Measurements from ENCODE around the gene ZNF768.

ZNF768 gene

DNA sequence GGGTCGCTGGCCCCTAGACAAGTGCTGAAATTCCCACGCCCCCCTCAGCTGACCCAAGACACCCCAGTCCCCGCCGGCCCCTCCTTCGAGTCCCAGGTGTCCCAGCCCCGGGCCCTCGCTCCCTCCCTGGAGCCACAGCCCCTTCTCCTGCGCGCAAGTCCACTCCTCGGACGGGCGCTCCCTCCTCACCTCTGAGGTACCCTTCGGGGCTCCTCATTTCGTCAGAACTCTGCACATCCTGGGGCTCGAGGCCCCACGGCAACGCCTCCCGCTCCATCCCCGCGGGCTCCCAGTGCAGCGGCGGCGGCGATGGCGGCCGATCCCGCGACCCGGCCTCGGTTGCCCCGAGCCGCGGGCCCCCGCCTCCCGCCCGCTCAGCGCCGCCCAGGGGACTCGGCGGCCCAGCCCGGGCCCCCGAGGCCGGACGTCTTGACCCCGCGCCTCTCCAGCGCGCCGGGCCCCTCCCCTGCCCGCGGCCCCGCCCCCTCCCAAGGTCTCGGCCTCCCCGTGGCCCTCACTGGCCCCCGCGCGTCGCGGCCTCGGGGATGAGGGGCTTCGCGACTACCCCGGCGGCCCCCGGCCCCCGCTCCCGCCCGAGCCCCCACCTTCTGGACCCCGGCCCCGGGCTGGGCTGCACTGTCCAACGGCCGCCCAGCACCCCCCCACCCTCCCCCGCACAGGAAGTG, at the start of gene ZNF768:
TSS of gene ZNF768 (minus strand) at position 430 of the 686 bp plus-strand sequence. CDS start at position 277, 153 bp downstream.
- Mint-ChIP-seq H3K27me3 (no peaks in the 10 kb centered on the region), H3K4me3 (peak within 1 kb of the TSS; percentile 94), H3K9me3 (no peaks in the 10 kb centered on the region), H3K4me1 (peaks cover 34% of the 10 kb centered on the region), H3K27ac (peak within 1 kb of the TSS; percentile 77), H3K36me3 (peaks cover 15% of the 10 kb centered on the region)
- ATAC-seq: peak; percentile 64

GRCh38 chr16:30574678-30575077, 48.3 kb upstream of the ZNF768 start:
- ATAC-seq: no peak
- peak overlapping the region; percentile 26 for H3K27ac Mint-ChIP-seq
- H3K9me3 Mint-ChIP-seq: no peaks in the 10 kb centered on the region
- H3K4me3 Mint-ChIP-seq: no peak overlapping the region
- H3K27me3 Mint-ChIP-seq: no peaks in the 10 kb centered on the region
- peaks cover 19% of the 10 kb centered on the region for H3K4me1 Mint-ChIP-seq
- H3K36me3 Mint-ChIP-seq: no peaks in the 10 kb centered on the region

GRCh38 chr16:30571445-30572322, 45.3 kb upstream of the ZNF768 start, which contains the start of gene ZNF688:
Gene ZNF688, minus strand, starts transcription at chr16:30571714. Its CDS starts 85 bp downstream, at chr16:30571629.
- H3K4me1 Mint-ChIP-seq: peaks cover 43% of the 10 kb centered on the region
- H3K4me3 Mint-ChIP-seq: peak within 1 kb of the TSS; percentile 89

GRCh38 chr16:30570636-30571444, 44.5 kb upstream of the ZNF768 start:
- H3K27me3 Mint-ChIP-seq: no peaks in the 10 kb centered on the region
- peaks cover 47% of the 10 kb centered on the region for H3K4me1 Mint-ChIP-seq
- H3K36me3 Mint-ChIP-seq: no peaks in the 10 kb centered on the region
- H3K27ac Mint-ChIP-seq: peak overlapping the region; percentile 96
- H3K4me3 Mint-ChIP-seq: peak overlapping the region; percentile 89
- no peak for ATAC-seq
- H3K9me3 Mint-ChIP-seq: no peaks in the 10 kb centered on the region

More at GRCh38 chr16:30571445-30572322, 45.3 kb upstream of the ZNF768 start, which contains the start of gene ZNF688:
- H3K27ac Mint-ChIP-seq: peak within 1 kb of the TSS; percentile 96
- ATAC-seq: peak; percentile 95
- no peaks in the 10 kb centered on the region for H3K36me3 Mint-ChIP-seq
- no peaks in the 10 kb centered on the region for H3K9me3 Mint-ChIP-seq
- H3K27me3 Mint-ChIP-seq: no peaks in the 10 kb centered on the region

- Mint-ChIP-seq H3K4me3 (no peak overlapping the region), H3K4me1 (peaks cover 47% of the 10 kb centered on the region), H3K27ac (no peak overlapping the region), H3K9me3 (no peaks in the 10 kb centered on the region), H3K36me3 (no peaks in the 10 kb centered on the region), H3K27me3 (no peaks in the 10 kb centered on the region)
- no peak for ATAC-seq
Measured at GRCh38 chr16:30569746-30570635, 43.6 kb upstream of the ZNF768 start.

DNA sequence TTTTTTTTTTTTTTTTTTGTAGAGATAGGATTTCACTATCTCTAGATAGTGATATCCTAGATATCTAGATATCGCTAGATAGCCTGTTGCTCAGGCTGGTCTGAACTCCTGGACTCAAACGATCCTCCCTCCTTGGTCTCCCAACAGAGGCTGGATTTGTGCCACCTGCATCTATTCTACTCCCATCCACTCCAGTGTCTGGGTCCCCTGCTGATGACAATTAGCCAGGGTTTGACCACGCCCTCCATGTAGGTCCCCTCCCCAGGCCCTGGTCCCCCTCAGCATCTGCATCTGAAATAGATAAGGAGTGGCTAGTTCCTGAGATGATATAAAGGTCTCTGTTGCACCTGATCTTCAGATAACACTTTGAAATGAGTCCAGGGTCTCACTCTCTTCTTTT, 42.9 kb upstream of the ZNF768 start:
- H3K4me3 Mint-ChIP-seq: no peak overlapping the region
- H3K27me3 Mint-ChIP-seq: no peaks in the 10 kb centered on the region
- peaks cover 47% of the 10 kb centered on the region for H3K4me1 Mint-ChIP-seq
- H3K27ac Mint-ChIP-seq: peak overlapping the region; percentile 24
- no peaks in the 10 kb centered on the region for H3K36me3 Mint-ChIP-seq
- ATAC-seq: no peak
- no peaks in the 10 kb centered on the region for H3K9me3 Mint-ChIP-seq

DNA sequence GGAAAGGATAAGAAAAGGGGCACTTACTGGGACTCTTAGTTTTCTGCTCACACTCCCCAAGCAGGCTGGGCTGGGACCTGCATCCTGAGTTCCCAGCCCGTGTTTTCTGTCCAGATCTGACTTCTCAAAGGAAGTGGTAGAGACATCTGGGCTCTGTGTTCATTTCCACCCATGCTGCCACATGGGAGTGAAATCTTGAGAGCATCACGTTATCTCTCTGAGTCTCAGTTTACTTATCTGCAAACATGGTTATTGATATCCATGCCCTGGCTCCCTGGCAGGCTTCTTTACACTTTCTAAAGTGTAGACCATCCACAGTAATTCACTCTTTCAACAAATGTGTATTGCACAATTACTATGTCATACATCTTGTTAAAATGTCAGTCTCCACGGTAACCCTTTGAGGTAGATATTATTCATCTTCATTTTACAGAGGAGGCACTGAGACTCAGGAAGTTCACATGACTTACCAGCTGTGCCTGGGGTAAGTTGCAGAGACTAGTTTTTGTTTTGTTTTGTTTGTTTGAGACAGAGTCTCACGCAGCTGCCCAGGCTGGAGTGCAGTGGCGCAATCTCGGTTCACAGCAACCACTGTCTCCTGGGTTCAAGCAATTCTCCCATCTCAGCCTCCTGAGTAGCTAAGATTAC, 41.7 kb upstream of the ZNF768 start:
- Mint-ChIP-seq H3K9me3 (no peaks in the 10 kb centered on the region), H3K36me3 (no peaks in the 10 kb centered on the region), H3K27ac (peak overlapping the region; percentile 66), H3K4me3 (no peak overlapping the region), H3K27me3 (no peaks in the 10 kb centered on the region), H3K4me1 (peaks cover 42% of the 10 kb centered on the region)
- ATAC-seq: peak; percentile 35

GRCh38 chr16:30567160-30567990, 41.0 kb upstream of the ZNF768 start:
- Mint-ChIP-seq H3K4me3 (no peak overlapping the region), H3K36me3 (no peaks in the 10 kb centered on the region), H3K9me3 (no peaks in the 10 kb centered on the region), H3K27ac (peak overlapping the region; percentile 66), H3K4me1 (peaks cover 38% of the 10 kb centered on the region), H3K27me3 (no peaks in the 10 kb centered on the region)
- no peak for ATAC-seq

GRCh38 chr16:30566531-30566930, 40.2 kb upstream of the ZNF768 start:
- peak overlapping the region; percentile 66 for H3K27ac Mint-ChIP-seq
- no peaks in the 10 kb centered on the region for H3K9me3 Mint-ChIP-seq
- no peaks in the 10 kb centered on the region for H3K27me3 Mint-ChIP-seq
- ATAC-seq: no peak
- no peak overlapping the region for H3K4me3 Mint-ChIP-seq
- H3K4me1 Mint-ChIP-seq: peaks cover 37% of the 10 kb centered on the region
- no peaks in the 10 kb centered on the region for H3K36me3 Mint-ChIP-seq

- peak overlapping the region; percentile 66 for H3K27ac Mint-ChIP-seq
- no peaks in the 10 kb centered on the region for H3K27me3 Mint-ChIP-seq
- peaks cover 40% of the 10 kb centered on the region for H3K4me1 Mint-ChIP-seq
- no peak for ATAC-seq
- no peaks in the 10 kb centered on the region for H3K9me3 Mint-ChIP-seq
- H3K4me3 Mint-ChIP-seq: no peak overlapping the region
- no peaks in the 10 kb centered on the region for H3K36me3 Mint-ChIP-seq
Measured at GRCh38 chr16:30565984-30566383, 39.6 kb upstream of the ZNF768 start.

- Mint-ChIP-seq H3K4me3 (no peak overlapping the region), H3K27me3 (no peaks in the 10 kb centered on the region), H3K4me1 (peaks cover 39% of the 10 kb centered on the region), H3K36me3 (no peaks in the 10 kb centered on the region), H3K27ac (no peak overlapping the region), H3K9me3 (no peaks in the 10 kb centered on the region)
- no peak for ATAC-seq
Measured at GRCh38 chr16:30565526-30565925, 39.2 kb upstream of the ZNF768 start.

GRCh38 chr16:30562021-30562420, 35.7 kb upstream of the ZNF768 start:
- H3K4me3 Mint-ChIP-seq: peak overlapping the region; percentile 95
- H3K4me1 Mint-ChIP-seq: peaks cover 31% of the 10 kb centered on the region
- ATAC-seq: no peak
- no peaks in the 10 kb centered on the region for H3K9me3 Mint-ChIP-seq
- no peaks in the 10 kb centered on the region for H3K36me3 Mint-ChIP-seq
- H3K27ac Mint-ChIP-seq: peak overlapping the region; percentile 97
- H3K27me3 Mint-ChIP-seq: no peaks in the 10 kb centered on the region

All from stimulated activated memory B cell treated with anti-CD40 and anti-IgM and Interleukin-4, amounts not matched to agents 10 μg/mL and 1 μg/mL and 100 μg/mL, for 72 hours (primary cell).